Neutrophil (primary cell): Measurements from ENCODE around the gene TBC1D22A.

Experiments
- H3K27ac ChIP-seq: fragments of 200-600 bp; sonication (generic); 2 replicates; pipeline ENCODE4 v1.5.1; 2016; ENCODE audit warnings: mild to moderate bottlenecking, moderate library complexity
- H3K27me3 ChIP-seq: fragments of 200-600 bp; sonication (generic); 2 replicates; pipeline ENCODE4 v1.6.0; 2016; ENCODE audit warnings: mild to moderate bottlenecking
- H3K36me3 ChIP-seq: fragments of 200-600 bp; sonication (generic); 2 replicates; pipeline ENCODE4 v1.5.1; 2017
- H3K4me1 ChIP-seq, 2 experiments: fragments of 200-600 bp in 1 of 2; sonication (generic) in 1 of 2; 1 replicate in 1 of 2; 2 replicates in 1 of 2; pipeline versions ENCODE4 v1.5.1 to v1.6.1; 2013 to 2016; ENCODE audit warnings: low read depth in 1 of 2, low read length in 1 of 2, mild to moderate bottlenecking in 1 of 2, moderate library complexity in 1 of 2; ENCODE audit not compliant: control insufficient read depth in 1 of 2, insufficient read depth in 1 of 2
- H3K4me3 ChIP-seq, 2 experiments: fragments of 200-600 bp in 1 of 2; sonication (generic) in 1 of 2; 1 replicate in 1 of 2; 2 replicates in 1 of 2; pipeline ENCODE4 v1.5.1; 2013 to 2016; ENCODE audit warnings: low read depth in 1 of 2, low read length in 1 of 2, mild to moderate bottlenecking in 1 of 2, moderate library complexity in 1 of 2
- H3K9me3 ChIP-seq: fragments of 200-600 bp; sonication (generic); 2 replicates; pipeline ENCODE4 v1.5.1; 2016
- TF ChIP-seq, protein P1 (sequence below): fragments of 200-600 bp; sonication (generic); IDR thresholded peaks from 2 replicates; pipeline ENCODE4 v1.5.1; 2016; ENCODE audit warnings: antibody characterized with exemption

TBC1D22A gene

DNA sequence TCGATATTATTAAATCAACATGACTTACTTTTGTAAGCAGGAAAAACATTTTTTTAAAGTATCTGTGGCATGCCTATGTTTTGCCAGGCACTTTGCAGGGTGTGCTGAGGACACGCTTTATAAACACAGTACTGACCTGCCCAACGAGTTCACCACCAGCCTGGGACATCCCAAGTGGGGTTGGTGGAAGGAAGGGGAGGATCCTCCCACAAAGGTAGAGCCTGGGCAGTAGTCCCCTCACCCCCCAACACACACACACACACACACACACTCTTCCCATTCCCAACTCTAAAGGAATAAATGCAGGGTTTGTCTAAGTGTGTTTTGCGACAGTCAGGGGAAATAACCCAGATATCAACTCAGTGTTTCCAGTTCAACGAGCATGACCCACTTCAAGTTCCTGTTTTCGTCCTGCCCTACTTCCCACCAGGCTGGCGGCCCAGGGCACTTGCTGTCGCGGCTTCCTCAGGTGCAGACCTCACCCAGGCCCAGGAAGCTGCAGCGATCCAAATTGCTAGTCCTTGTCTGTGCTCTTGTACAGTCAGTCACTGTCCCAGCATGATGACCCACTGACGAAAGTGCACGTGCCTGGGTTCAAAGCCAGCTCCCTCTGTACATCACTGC, 27.5 kb upstream of the TBC1D22A start:
- H3K27me3 ChIP-seq: no peaks in the 10 kb centered on the region
- no peaks in the 10 kb centered on the region for H3K9me3 ChIP-seq
- peaks cover 41 to 42% of the 10 kb centered on the region in 2 experiments for H3K4me1 ChIP-seq
- peak overlapping the region; percentile 42 to 80 for H3K4me3 ChIP-seq
- H3K27ac ChIP-seq: peak overlapping the region; percentile 97
- TF ChIP-seq, protein P1, sequence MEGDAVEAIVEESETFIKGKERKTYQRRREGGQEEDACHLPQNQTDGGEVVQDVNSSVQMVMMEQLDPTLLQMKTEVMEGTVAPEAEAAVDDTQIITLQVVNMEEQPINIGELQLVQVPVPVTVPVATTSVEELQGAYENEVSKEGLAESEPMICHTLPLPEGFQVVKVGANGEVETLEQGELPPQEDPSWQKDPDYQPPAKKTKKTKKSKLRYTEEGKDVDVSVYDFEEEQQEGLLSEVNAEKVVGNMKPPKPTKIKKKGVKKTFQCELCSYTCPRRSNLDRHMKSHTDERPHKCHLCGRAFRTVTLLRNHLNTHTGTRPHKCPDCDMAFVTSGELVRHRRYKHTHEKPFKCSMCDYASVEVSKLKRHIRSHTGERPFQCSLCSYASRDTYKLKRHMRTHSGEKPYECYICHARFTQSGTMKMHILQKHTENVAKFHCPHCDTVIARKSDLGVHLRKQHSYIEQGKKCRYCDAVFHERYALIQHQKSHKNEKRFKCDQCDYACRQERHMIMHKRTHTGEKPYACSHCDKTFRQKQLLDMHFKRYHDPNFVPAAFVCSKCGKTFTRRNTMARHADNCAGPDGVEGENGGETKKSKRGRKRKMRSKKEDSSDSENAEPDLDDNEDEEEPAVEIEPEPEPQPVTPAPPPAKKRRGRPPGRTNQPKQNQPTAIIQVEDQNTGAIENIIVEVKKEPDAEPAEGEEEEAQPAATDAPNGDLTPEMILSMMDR: no peak
- H3K36me3 ChIP-seq: peaks cover 12% of the 10 kb centered on the region

DNA sequence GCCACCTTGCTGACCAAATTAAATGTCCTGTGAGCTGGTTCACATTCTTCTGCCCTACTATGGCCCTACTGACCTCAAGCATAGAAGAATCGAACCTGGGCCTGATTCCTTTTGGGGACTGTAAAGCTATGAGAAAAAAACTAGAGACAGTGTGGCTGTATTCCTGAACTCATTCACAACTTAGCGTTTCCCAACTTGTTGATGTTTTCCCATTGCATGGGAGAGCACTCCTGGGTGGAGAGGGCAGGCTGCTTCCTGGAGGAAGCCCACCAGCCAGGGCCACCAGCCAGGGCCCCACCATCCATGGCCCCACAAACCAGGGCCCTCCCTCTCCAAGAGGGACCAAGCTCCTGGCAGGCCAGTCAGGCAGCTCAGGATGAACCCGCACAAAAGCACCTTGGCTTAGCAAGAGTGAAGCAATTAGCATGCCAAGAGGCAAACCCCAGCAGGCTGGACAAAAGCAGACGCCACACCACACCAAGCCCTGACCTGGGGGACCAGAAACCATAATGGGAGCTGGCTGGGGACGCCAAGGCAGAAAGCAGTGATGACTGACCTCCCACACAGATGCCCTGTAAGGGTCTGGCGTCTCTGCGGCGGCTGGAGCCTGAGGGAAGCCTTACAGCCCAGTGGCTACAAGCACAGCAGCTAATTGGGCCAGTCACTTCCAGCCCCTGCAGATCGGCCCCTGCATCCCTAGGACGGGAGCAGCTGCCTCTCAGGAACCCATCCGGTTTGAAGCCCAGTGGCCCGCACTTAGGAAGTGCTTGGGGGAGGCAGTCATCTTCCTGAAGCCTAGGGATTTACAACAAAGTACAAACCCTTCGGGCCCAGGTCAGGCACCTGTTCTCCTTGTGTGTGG, 26.5 kb upstream of the TBC1D22A start:
- TF ChIP-seq, protein P1: no peak
- Histone ChIP-seq H3K27ac (peak overlapping the region; percentile 97), H3K9me3 (no peaks in the 10 kb centered on the region), H3K4me1 (peaks cover 41 to 42% of the 10 kb centered on the region in 2 experiments), H3K27me3 (no peaks in the 10 kb centered on the region), H3K4me3 (peak overlapping the region; percentile 80 to 83), H3K36me3 (peaks cover 12% of the 10 kb centered on the region)

DNA sequence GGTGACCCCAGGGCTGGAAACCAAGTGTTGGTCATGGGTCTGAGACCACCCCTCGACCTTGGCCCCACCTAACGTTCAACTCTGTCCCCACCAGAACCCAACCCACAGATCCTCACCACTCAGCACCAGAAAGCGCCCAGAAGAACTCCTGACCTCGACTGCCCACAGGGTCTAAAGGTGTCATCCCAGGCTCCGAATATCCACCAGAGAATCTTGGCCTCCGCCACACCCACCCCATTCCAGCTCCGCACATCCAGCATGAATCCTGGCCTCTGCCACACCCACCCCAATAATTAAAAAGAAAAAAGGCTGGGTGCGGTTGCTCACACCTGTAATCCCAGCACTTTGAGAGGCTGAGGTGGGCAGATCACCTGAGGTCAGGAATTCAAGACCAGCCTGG, 25.7 kb upstream of the TBC1D22A start:
- Histone ChIP-seq H3K27me3 (no peaks in the 10 kb centered on the region), H3K4me1 (peaks cover 41 to 42% of the 10 kb centered on the region in 2 experiments), H3K27ac (peak overlapping the region; percentile 97), H3K4me3 (peak overlapping the region; percentile 80 to 83), H3K36me3 (peaks cover 4% of the 10 kb centered on the region), H3K9me3 (no peaks in the 10 kb centered on the region)
- TF ChIP-seq, protein P1: no peak

DNA sequence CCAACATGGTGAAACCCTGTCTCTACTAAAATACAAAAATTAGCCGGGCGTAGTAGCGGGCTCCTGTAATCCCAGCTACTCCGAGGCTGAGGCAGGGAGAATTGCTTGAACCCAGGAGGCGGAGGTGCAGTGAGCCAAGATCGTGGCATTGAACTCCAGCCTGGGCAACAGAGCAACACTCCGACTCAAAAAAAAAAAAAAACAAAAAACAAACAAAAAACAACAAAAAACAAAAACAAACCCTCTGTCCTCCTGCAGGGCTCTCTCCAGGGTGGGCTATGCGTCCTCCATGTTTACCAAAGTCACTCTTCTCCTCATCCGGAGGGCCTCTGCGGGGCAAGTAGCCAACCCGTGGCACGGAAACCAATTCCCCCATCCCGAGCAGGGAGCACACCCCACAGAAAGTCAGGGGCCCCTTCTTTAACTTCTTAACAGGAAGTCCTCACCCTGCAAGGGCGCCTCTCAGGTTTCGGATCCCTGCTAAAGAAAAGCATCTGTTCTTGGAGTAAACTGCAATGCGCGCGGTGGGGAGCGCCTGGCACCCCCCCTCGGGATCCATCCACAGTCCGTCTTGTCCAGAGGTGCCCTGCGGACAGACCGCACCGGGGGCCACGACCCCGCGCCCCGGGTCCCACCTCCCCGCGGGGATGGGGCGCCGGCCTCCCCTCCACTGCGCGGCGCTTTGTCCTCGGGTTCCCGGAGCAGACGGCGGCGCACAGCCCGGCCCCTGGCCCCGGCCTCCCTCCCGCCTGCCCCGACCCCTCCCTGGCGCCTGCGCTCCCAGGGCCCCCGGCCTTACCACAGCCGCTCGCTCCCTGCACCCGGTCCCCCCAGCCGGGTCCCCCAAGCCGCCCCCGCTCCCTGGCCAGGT, 25.1 kb upstream of the TBC1D22A start:
- peak overlapping the region; percentile 97 for H3K27ac ChIP-seq
- peaks cover 41 to 42% of the 10 kb centered on the region in 2 experiments for H3K4me1 ChIP-seq
- no peaks in the 10 kb centered on the region for H3K36me3 ChIP-seq
- no peaks in the 10 kb centered on the region for H3K9me3 ChIP-seq
- H3K27me3 ChIP-seq: no peaks in the 10 kb centered on the region
- peak overlapping the region; percentile 80 to 83 for H3K4me3 ChIP-seq
- TF ChIP-seq, protein P1: no peak

DNA sequence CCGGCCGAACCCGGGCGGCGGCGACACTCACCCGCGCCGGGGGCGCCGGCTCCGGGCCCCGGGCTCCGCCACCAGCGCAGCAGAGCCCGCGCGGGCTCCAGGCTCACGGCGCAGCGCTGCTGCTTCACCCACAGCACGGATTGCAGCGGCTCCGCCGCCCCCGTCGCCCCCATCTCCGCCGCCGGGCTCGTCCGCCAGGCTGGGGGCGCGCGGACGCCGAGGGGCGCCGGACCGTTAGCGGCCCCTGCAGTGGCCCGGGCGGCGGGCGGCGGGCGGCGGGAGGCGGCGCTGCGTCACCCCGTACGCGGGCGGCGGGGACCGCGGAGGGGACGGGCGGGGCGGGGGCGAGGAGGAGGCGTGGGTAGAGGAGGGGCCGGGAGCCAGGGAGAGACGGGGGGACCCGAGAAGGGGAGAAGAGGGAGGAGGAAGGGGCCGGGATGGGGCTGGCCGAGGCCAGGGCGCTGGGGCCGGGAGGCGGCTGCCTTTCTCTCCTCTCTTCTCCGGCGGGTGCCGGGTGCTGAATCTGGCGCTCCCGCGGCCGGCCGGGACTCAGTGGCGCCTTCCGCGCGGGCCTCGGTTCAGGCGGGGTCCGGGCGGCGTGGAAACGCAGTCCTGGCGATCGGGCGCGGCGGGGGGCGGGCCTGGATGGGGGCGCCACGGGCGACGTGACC, 24.3 kb upstream of the TBC1D22A start, which contains the start of gene CERK:
TSS of gene CERK (minus strand) at position 277 of the 671 bp plus-strand sequence. CDS start at position 173, 104 bp downstream.
- Histone ChIP-seq H3K36me3 (no peaks in the 10 kb centered on the region), H3K27ac (peak within 1 kb of the TSS; percentile 97), H3K4me1 (peaks cover 41 to 42% of the 10 kb centered on the region in 2 experiments), H3K9me3 (no peaks in the 10 kb centered on the region), H3K4me3 (peak within 1 kb of the TSS; percentile 80 to 83), H3K27me3 (no peaks in the 10 kb centered on the region)
- TF ChIP-seq, protein P1: no peak
